Activated T-helper 1 cell treated with anti-CD3 and anti-CD28 coated beads, Interleukin-12 subunit alpha, Interleukin-12 subunit beta, Interleukin-2, Interleukin-4 antibody, amounts not matched to agents 30 ng/mL and 10 ng/mL and 1 ng/mL, durations not matched to agents 14 hours and 24 hours and 36 hours (primary cell): ENCODE measurements around the gene VWA5B1. TPM values are rescaled to one million over a fixed set of nuclear protein-coding genes. Genes with fewer than 3 reads are reported as not detected.
"Not testable (repeated sequence)": the region's sequence is repeated elsewhere in the genome, so short reads cannot be mapped to it uniquely, and the experiment has no call there.

Source experiments
- DNase-seq: peaks from one replicate; pipeline ENCODE4 v3.0.0; 2021; ENCODE audit warnings: low spot score
- H3K27ac Mint-ChIP-seq: one replicate; pipeline ENCODE4 v1.8.0; 2021; ENCODE audit warnings: mild to moderate bottlenecking, mixed read lengths
- H3K27me3 Mint-ChIP-seq: one replicate; pipeline ENCODE4 v1.8.0; 2022; ENCODE audit warnings: mild to moderate bottlenecking, moderate library complexity, mixed read lengths; ENCODE audit not compliant: insufficient read depth
- H3K36me3 Mint-ChIP-seq: one replicate; pipeline ENCODE4 v1.8.0; 2021; ENCODE audit warnings: low read depth, mixed read lengths
- H3K4me1 Mint-ChIP-seq: one replicate; pipeline ENCODE4 v1.8.0; 2021; ENCODE audit warnings: low read depth, mixed read lengths
- H3K4me3 Mint-ChIP-seq: one replicate; pipeline ENCODE4 v1.8.0; 2021; ENCODE audit warnings: mild to moderate bottlenecking, moderate library complexity, mixed read lengths
- H3K9me3 Mint-ChIP-seq: one replicate; pipeline ENCODE4 v1.8.0; 2021; ENCODE audit warnings: mixed read lengths
- intact Hi-C: fragments of 100-400 bp; cut with micrococcal nuclease; formaldehyde crosslinking; loops from one replicate; pipeline ENCODE4 v1.15.1; 2024
- total RNA-seq: library from RNA; stranded (reverse); gene quantifications from 2 replicates; pipeline ENCODE4 v1.2.3, GENCODE V29; 2022

VWA5B1 gene
- total RNA-seq, 1 donor from 2014 or later = 0.05 TPM

DNA sequence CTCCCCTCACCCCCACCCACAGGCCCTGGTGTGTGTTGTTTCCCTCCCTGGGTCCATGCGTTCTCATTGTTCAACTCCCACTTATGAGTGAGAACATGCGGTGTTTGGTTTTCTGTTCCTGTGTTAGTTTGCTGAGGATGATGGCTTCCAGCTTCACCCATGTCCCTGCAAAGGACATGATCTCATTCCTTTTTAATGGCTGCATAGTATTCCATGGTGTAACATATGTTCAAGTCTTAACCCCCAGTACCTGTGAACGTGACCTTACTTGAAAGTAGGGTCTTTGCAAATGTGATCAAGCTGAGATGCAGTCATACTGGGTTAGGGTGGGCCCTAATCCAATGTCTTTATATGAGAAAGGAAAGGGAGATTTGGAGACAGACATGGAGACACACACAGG lies 3.0 kb upstream of the VWA5B1 start:
- H3K4me3 Mint-ChIP-seq, H3K36me3 Mint-ChIP-seq, intact Hi-C loops, H3K27ac Mint-ChIP-seq, DNase-seq, H3K9me3 Mint-ChIP-seq: not testable (repeated sequence)
- H3K27me3 Mint-ChIP-seq = peaks cover 47% of the 10 kb centered on the region
- H3K4me1 Mint-ChIP-seq = peaks cover 15% of the 10 kb centered on the region

GRCh38 chr1:20291645-20292084 lies 990 bp downstream of the VWA5B1 start:
- H3K27ac Mint-ChIP-seq = no peak overlapping the region
- intact Hi-C loops = no loop called here
- peaks cover 15% of the 10 kb centered on the region for H3K4me1 Mint-ChIP-seq
- no peak overlapping the region for H3K4me3 Mint-ChIP-seq
- peaks cover 36% of the 10 kb centered on the region for H3K27me3 Mint-ChIP-seq
- no peak for DNase-seq
- H3K36me3 Mint-ChIP-seq = no peaks in the 10 kb centered on the region
- no peaks in the 10 kb centered on the region for H3K9me3 Mint-ChIP-seq

- Mint-ChIP-seq H3K4me3 (no peak overlapping the region), H3K4me1 (no peaks in the 10 kb centered on the region), H3K9me3 (no peaks in the 10 kb centered on the region), H3K27ac (no peak overlapping the region), H3K27me3 (peaks cover 8% of the 10 kb centered on the region), H3K36me3 (no peaks in the 10 kb centered on the region)
- no peak for DNase-seq
- intact Hi-C loops = no loop called here
These were observed 8.0 kb downstream of the VWA5B1 start for GRCh38 chr1:20298626-20299025.

GRCh38 chr1:20301463-20302107 lies 10.9 kb downstream of the VWA5B1 start:
- Mint-ChIP-seq H3K4me1 (no peaks in the 10 kb centered on the region), H3K9me3 (no peaks in the 10 kb centered on the region), H3K4me3 (no peak overlapping the region), H3K27me3 (peaks cover 9% of the 10 kb centered on the region), H3K27ac (no peak overlapping the region), H3K36me3 (no peaks in the 10 kb centered on the region)
- intact Hi-C loops = no loop called here
- no peak for DNase-seq

DNA sequence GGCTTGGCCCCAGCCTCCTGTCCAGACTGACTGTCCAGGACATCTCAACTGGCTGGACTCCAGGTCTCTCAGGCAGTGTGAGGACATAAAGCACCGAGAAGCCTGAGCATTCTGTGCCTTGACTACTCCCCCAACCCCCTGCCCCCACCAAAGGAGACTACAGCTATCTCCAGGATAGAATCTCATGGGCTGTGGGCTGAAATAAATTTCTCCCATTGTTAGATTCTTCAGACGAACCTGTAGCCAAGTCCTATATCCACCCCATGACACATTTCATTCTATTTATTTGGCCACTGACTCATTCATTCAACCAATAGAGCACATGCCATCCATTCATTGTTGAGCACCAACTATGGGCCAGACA lies 11.4 kb downstream of the VWA5B1 start:
- Mint-ChIP-seq H3K4me1 (no peaks in the 10 kb centered on the region), H3K36me3 (no peaks in the 10 kb centered on the region), H3K4me3 (no peak overlapping the region), H3K27ac (no peak overlapping the region), H3K27me3 (peaks cover 9% of the 10 kb centered on the region), H3K9me3 (no peaks in the 10 kb centered on the region)
- intact Hi-C loops = no loop called here
- DNase-seq = no peak

- H3K9me3 Mint-ChIP-seq = no peaks in the 10 kb centered on the region
- H3K36me3 Mint-ChIP-seq = no peaks in the 10 kb centered on the region
- H3K4me3 Mint-ChIP-seq = no peak overlapping the region
These were observed 16.4 kb downstream of the VWA5B1 start for GRCh38 chr1:20307026-20307425.

DNA sequence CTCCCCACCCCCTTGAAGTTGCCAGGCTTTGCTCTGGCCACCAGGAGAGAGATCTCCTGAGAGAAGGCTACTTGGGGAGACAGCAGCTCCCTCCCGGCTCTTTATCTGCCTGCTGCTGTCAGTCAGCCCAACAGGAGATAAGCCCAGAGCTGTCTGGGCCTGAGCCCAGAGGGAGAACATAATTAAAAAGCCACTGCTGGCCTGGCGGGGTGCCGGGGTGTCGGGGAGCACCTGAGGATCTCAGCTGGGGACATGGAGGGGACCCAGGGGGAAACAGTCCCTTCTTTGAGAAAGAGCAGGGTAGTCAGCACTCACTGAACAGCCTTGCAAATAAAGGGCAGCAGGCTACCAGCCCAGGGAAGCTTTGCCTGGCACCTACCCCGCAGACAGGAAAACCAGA lies 17.9 kb downstream of the VWA5B1 start:
- intact Hi-C loops = no loop called here
- H3K4me1 Mint-ChIP-seq = no peaks in the 10 kb centered on the region
- no peak overlapping the region for H3K4me3 Mint-ChIP-seq
- H3K9me3 Mint-ChIP-seq = no peaks in the 10 kb centered on the region
- H3K27me3 Mint-ChIP-seq = peaks cover 7% of the 10 kb centered on the region
- H3K27ac Mint-ChIP-seq = no peak overlapping the region
- H3K36me3 Mint-ChIP-seq = no peaks in the 10 kb centered on the region
- DNase-seq = no peak

More at GRCh38 chr1:20307026-20307425, 16.4 kb downstream of the VWA5B1 start:
- no peak overlapping the region for H3K27ac Mint-ChIP-seq
- peaks cover 7% of the 10 kb centered on the region for H3K27me3 Mint-ChIP-seq
- DNase-seq = no peak
- no peaks in the 10 kb centered on the region for H3K4me1 Mint-ChIP-seq
- intact Hi-C loops = no loop called here

DNA sequence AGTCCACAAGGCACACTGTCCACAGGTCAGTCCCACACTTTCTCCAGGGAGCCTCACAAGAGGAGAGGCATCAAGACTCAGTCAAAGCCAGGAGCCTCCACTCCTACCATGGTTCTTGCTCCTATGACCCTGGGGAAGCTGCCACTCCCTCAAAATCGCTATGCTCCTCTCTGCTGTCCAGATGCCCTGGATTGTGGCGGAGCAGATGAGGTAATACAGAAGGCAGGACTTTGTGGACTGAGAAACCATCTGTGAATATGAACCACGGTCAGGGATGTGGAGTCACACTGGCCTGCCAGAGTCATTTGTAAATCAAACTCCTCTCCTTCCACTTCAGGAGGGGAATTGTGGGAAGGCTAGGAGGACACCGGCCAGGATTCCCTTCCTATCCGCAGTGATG lies 20.6 kb downstream of the VWA5B1 start:
- no peak overlapping the region for H3K27ac Mint-ChIP-seq
- peaks cover 5% of the 10 kb centered on the region for H3K27me3 Mint-ChIP-seq
- intact Hi-C loops = no loop called here
- no peaks in the 10 kb centered on the region for H3K36me3 Mint-ChIP-seq
- no peak overlapping the region for H3K4me3 Mint-ChIP-seq
- H3K9me3 Mint-ChIP-seq = no peaks in the 10 kb centered on the region
- DNase-seq = no peak
- no peaks in the 10 kb centered on the region for H3K4me1 Mint-ChIP-seq

GRCh38 chr1:20312310-20312709 lies 21.6 kb downstream of the VWA5B1 start:
- Mint-ChIP-seq H3K4me3 (no peak overlapping the region), H3K36me3 (no peaks in the 10 kb centered on the region), H3K27me3 (peaks cover 5% of the 10 kb centered on the region), H3K4me1 (no peaks in the 10 kb centered on the region), H3K27ac (no peak overlapping the region), H3K9me3 (no peaks in the 10 kb centered on the region)
- intact Hi-C loops = no loop called here
- DNase-seq = no peak

DNA sequence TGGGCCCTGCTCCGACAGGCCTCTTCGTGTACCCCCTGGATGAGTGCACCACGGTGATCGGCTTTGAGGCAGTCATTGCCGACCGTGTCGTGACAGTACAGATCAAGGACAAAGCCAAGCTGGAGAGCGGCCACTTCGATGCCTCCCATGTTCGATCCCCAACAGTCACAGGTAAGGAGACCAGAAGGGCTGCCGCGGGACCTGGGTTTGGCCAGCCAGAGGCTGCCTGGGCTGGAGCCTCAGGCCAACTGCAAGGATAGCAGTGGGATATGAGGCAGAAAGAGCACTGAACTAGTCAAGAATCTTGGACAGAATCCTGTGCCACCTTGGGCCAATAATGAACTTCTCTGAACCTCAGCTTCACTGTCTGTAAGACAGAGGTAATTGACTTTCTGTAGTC lies 22.1 kb downstream of the VWA5B1 start:
- H3K9me3 Mint-ChIP-seq = no peaks in the 10 kb centered on the region
- H3K4me3 Mint-ChIP-seq = no peak overlapping the region
- DNase-seq = no peak
- intact Hi-C loops = no loop called here
- peaks cover 3% of the 10 kb centered on the region for H3K27me3 Mint-ChIP-seq
- no peaks in the 10 kb centered on the region for H3K4me1 Mint-ChIP-seq
- no peak overlapping the region for H3K27ac Mint-ChIP-seq
- no peaks in the 10 kb centered on the region for H3K36me3 Mint-ChIP-seq

DNA sequence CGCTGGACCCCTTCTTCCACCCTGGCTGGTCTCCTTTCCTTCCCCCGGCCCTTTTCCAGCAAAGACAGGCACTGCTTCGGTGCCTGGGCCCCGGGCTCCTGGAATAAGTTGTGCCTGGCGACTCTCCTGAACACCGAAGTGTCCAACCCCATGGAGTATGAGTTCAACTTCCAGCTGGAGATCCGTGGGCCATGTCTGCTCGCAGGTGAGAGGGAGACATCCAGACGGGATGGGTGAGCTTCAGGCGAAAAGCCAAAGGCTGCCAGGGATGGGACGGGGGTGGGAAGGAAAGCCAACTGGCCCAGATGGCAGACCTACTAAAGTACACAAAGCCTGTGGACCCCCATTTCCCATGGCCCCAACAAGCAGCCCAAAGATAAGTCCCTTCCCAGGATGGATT lies 26.8 kb downstream of the VWA5B1 start:
- Mint-ChIP-seq H3K9me3 (no peaks in the 10 kb centered on the region), H3K27ac (no peak overlapping the region), H3K4me3 (no peak overlapping the region), H3K36me3 (no peaks in the 10 kb centered on the region), H3K4me1 (peaks cover 13% of the 10 kb centered on the region), H3K27me3 (peaks cover 16% of the 10 kb centered on the region)
- DNase-seq = no peak
- intact Hi-C loops = no loop called here

DNA sequence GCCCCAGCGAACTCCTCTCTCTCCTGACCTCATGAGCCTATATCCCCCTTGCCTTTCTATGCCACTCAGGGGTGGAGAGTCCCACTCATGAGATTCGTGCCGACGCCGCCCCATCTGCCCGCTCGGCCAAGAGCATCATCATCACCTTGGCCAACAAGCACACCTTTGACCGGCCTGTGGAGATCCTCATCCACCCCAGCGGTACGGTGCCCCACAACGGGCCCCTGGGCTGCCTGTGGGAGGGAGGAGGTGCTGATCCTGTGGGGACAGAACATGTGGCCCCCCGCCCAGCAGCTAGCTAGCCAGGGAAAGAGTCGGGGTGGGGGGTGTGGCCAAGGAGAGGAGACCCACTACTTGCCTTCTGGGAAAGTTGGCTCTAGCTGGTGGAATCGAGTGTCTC lies 27.8 kb downstream of the VWA5B1 start:
- no peaks in the 10 kb centered on the region for H3K36me3 Mint-ChIP-seq
- no peak for DNase-seq
- H3K27me3 Mint-ChIP-seq = peaks cover 18% of the 10 kb centered on the region
- H3K9me3 Mint-ChIP-seq = no peaks in the 10 kb centered on the region
- peaks cover 22% of the 10 kb centered on the region for H3K4me1 Mint-ChIP-seq
- H3K4me3 Mint-ChIP-seq = no peak overlapping the region
- intact Hi-C loops = no loop called here
- no peak overlapping the region for H3K27ac Mint-ChIP-seq

DNA sequence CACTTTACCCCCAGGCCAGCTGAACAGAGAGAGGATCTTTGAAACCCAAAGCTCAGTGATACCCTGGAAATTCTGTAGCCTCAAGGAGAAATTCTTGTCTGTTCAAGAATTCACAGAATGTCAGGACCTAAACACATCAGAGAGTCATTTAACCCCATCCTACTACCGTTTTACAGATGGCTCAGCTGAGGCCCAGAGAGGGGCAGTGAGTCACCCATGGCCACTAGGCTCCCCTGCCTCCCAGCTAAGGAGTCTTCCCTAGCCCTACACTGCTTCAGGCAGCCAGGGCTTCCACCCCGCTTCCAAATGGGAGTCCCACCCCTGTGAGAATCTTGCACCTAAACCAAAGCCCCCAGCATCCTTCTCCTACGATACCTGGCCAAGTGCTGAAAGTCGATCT lies 28.3 kb downstream of the VWA5B1 start:
- peaks cover 18% of the 10 kb centered on the region for H3K27me3 Mint-ChIP-seq
- H3K4me1 Mint-ChIP-seq = peaks cover 22% of the 10 kb centered on the region
- intact Hi-C loops = no loop called here
- H3K4me3 Mint-ChIP-seq = no peak overlapping the region
- no peaks in the 10 kb centered on the region for H3K36me3 Mint-ChIP-seq
- H3K9me3 Mint-ChIP-seq = no peaks in the 10 kb centered on the region
- no peak for DNase-seq
- no peak overlapping the region for H3K27ac Mint-ChIP-seq
